NCI-H128 (cell line): ENCODE results near the gene SULT4A1.

ENCODE experiments used
- DNase-seq: peaks from one replicate; lab custom pipeline; 2025; ENCODE audit not compliant: unreplicated experiment; lab: John Stamatoyannopoulos, UW

The SULT4A1 gene

GRCh38 chr22:43828998-43829782 lies 33.1 kb downstream of the SULT4A1 start:
- DNase-seq = no peak

- no peak for DNase-seq
Measured at GRCh38 chr22:43828725-43828997, 33.7 kb downstream of the SULT4A1 start.

GRCh38 chr22:43827926-43828724 lies 34.2 kb downstream of the SULT4A1 start:
- no peak for DNase-seq

- no peak for DNase-seq
Measured at GRCh38 chr22:43827003-43827735, 35.1 kb downstream of the SULT4A1 start.

- no peak for DNase-seq
Measured at GRCh38 chr22:43826142-43827002, 35.9 kb downstream of the SULT4A1 start.

- DNase-seq = no peak
Measured at GRCh38 chr22:43825651-43826050, 36.7 kb downstream of the SULT4A1 start.

GRCh38 chr22:43824724-43825420 lies 37.4 kb downstream of the SULT4A1 start:
- no peak for DNase-seq

GRCh38 chr22:43823911-43824665 lies 38.2 kb downstream of the SULT4A1 start:
- DNase-seq = no peak

GRCh38 chr22:43823353-43823908 lies 38.9 kb downstream of the SULT4A1 start:
- DNase-seq = no peak

GRCh38 chr22:43821606-43822425 lies 40.5 kb downstream of the SULT4A1 start:
- DNase-seq = no peak

GRCh38 chr22:43820651-43821305 lies 41.5 kb downstream of the SULT4A1 start:
- DNase-seq = no peak

GRCh38 chr22:43819931-43820640 lies 42.2 kb downstream of the SULT4A1 start:
- no peak for DNase-seq

- DNase-seq = no peak
Measured at GRCh38 chr22:43819421-43819921, 42.8 kb downstream of the SULT4A1 start.

GRCh38 chr22:43818981-43819380 lies 43.3 kb downstream of the SULT4A1 start:
- no peak for DNase-seq

- DNase-seq = no peak
Measured at GRCh38 chr22:43817402-43817801, 44.9 kb downstream of the SULT4A1 start.

GRCh38 chr22:43814264-43814663 lies 48.0 kb downstream of the SULT4A1 start:
- DNase-seq = no peak

- no peak for DNase-seq
Measured at GRCh38 chr22:43812890-43813289, 49.4 kb downstream of the SULT4A1 start.
